Measurements from ENCODE around the gene DLG2.

DLG2 gene

DNA sequence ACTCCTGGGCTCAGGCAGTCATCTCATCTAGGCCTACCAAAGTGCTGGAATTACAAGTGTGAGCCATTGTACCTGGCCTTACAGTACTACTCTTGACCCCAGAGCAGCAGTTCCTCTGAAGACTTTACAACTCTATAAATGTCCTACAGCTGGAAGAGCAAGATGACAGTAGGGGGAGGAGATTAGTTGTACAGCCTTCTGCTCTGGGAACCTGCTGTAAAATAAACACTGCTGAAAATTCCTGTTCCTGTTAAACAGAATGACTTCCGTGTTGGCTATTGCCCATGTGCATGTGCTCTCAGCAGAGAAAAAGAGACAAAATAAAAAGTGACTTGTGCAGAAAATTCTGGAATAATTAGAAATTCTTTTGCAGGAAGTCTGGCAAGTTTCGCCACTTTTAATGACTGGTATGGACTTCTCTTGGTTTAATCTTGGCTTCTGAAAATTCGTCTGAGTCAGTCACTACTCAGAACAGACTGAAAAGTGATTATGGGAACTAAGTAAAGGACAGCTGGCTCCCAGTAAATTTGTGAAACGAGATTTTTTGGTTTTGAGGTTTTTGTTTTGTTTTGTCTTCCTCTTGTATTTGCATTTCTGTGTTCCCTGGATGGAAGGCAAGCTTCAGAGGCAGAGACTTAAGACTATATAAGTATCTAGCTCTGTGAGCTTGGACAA, 955.7 kb downstream of the DLG2 start:
- no peak overlapping the region for H3K4me3 ChIP-seq (ENCODE audit: low read depth, low read length)
- TF ChIP-seq, protein P1, sequence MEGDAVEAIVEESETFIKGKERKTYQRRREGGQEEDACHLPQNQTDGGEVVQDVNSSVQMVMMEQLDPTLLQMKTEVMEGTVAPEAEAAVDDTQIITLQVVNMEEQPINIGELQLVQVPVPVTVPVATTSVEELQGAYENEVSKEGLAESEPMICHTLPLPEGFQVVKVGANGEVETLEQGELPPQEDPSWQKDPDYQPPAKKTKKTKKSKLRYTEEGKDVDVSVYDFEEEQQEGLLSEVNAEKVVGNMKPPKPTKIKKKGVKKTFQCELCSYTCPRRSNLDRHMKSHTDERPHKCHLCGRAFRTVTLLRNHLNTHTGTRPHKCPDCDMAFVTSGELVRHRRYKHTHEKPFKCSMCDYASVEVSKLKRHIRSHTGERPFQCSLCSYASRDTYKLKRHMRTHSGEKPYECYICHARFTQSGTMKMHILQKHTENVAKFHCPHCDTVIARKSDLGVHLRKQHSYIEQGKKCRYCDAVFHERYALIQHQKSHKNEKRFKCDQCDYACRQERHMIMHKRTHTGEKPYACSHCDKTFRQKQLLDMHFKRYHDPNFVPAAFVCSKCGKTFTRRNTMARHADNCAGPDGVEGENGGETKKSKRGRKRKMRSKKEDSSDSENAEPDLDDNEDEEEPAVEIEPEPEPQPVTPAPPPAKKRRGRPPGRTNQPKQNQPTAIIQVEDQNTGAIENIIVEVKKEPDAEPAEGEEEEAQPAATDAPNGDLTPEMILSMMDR (IDR thresholded peaks at IDR 0.05; ENCODE audit: low read depth, low read length), result no peak

DNA sequence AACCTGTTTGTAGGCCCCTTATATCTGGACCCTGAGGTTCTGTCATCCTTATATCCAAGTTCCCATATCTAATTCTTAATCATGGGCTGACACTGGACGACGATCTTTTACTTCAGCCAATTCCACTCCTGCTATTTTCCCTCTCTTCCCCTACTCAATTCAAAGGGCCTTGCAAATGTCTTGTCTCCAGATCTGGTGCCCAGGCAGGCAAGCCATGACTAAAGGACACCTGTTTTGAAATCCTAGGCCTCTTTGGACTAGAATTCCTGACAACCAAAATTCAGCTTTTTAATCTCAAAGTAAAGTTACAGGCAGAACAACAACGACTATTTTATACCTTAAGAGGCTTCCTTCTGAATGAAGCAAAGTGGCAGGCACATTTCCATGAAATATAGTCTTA, 963.4 kb downstream of the DLG2 start:
- TF ChIP-seq, protein P1 (IDR thresholded peaks at IDR 0.05; ENCODE audit: low read depth, low read length), result no peak
- no peak overlapping the region for H3K4me3 ChIP-seq (ENCODE audit: low read depth, low read length)

DNA sequence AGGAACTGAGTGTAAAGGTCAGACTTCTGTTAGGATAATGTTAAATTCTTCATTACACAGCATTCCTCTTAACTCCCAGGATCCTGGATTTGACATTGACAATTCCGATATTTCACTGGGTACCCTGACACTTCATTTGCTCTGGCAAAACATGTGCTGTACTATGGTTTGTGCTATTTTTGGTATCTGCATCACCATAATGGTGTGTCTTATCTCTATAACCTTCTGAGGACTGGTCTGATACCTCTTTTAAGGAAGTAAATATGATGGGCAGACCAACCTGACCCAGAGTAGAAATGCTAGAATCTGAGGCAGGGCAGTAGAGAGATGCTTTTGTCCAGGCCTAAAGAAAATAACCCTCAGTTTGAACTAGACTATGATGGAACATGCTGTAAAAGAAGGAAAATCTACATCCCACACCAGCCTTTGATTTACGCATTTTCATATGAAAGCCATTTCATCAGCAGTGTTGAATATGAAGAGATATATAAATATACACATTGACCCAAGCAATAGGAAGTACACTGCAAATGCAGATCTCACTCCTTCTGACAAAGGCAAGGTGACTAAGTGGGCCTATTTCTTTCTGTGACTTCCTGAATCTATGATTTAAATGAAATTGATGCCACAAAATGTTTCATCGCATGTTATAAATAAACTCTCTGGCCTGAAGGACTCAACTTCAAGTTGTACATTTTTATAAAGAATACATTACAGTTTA, 966.7 kb downstream of the DLG2 start:
- TF ChIP-seq, protein P1 (IDR thresholded peaks at IDR 0.05; ENCODE audit: low read depth, low read length), result no peak

DNA sequence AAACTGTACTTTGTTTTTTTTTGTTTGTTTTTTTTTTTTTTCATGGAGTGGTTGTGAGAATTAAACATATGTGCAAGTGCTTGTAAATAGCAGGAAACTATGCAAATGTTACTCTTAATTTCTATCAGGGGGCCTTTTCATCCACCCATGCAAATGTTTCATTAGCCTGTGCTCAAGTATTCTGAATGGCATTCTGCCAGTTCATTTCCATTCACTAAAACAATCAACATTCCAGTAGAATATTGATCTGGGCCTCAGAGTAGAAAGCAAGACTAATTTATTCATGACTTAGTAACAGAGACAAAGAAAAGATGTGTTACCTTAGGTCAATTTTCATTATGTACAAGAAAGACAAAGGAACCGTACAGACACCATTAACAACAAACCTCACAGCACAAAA, 971.4 kb downstream of the DLG2 start:
- TF ChIP-seq, protein P1 (IDR thresholded peaks at IDR 0.05; ENCODE audit: low read depth, low read length), result no peak
- H3K4me3 ChIP-seq (ENCODE audit: low read depth, low read length), result no peak overlapping the region

More for the DNA sequence above, 966.7 kb downstream of the DLG2 start:
- H3K4me3 ChIP-seq (ENCODE audit: low read depth, low read length), result no peak overlapping the region

DNA sequence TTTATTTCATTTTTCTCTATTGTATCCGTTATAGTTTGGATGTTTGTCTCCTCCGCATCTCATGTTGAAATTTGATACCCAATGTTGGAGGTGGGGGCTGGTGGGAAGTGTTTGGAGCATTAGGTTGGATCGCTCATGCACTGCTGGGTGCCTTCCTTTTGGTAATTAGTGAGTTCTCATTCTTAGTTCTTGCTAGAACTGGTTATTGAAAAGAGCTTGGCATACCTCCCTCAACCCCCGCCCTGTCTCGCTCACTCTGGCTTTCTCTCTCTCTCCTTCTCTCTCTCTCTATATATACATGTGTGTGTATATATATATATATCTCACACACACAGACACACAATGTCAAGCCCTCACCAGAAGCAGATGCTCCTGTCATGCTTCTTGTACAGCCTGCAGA, 978.7 kb downstream of the DLG2 start:
- TF ChIP-seq, protein P1 (IDR thresholded peaks at IDR 0.05; ENCODE audit: low read depth, low read length), result no peak
- H3K4me3 ChIP-seq (ENCODE audit: low read depth, low read length), result no peak overlapping the region

DNA sequence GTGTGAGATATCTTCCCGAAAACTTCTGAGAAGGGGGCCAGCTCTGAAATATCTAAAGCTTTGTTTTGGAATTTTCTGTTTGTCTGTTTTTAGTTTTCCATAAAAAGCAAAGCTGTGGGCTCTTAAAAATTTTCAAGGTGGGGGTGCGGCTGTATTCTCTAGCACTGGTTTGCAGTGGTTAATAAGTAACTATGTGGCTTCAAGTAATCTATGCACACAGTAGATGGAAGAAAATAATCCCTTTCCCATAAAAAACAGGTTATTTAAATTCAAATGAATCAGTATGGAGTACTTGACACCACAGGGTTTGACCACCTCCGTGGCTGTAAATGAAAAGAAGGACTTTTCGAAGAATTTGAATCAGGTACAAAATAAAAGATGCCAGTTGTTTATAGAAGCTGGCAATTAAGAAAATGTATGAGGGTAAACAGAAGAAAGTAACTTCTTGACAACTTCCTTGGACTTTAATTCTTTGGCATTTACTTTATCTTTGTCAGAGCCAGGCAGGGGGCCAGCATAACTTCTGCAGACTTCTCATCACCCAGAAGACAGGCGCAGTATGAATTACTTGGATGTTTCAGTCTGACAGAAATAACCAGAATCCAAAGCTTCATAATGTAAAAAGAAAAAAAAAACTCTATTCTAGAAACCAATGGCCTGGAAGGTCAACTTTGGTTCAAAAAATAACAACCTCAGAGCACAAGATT, 981.0 kb downstream of the DLG2 start:
- no peak overlapping the region for H3K4me3 ChIP-seq (ENCODE audit: low read depth, low read length)
- TF ChIP-seq, protein P1 (IDR thresholded peaks at IDR 0.05; ENCODE audit: low read depth, low read length), result no peak

DNA sequence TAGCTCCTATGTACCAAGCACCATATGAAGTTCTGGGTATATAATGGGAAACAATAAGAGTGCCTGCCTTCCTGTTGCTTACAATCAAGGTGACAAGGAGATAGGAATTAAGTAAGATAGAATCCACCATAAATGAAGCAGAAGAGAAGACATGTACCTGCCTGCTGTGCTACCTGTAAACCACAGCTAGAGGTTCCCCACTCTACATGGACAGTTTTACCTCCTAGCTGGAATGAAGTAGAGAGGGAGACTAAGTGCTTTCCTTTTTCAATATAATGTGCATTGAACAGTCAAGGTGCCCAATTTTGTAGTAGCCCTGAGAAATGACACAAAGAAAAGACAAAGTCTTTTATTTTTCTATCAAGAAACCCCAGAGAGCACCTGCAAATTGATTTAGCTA, 984.6 kb downstream of the DLG2 start:
- H3K4me3 ChIP-seq (ENCODE audit: low read depth, low read length), result no peak overlapping the region
- TF ChIP-seq, protein P1 (IDR thresholded peaks at IDR 0.05; ENCODE audit: low read depth, low read length), result no peak

Measured in WI38 (cell line).